Uterus (tissue), 4 donors: ENCODE data around the gene SYTL4. TPM values are rescaled to one million over a fixed set of nuclear protein-coding genes. Genes with fewer than 3 reads are reported as not detected.
"Not testable (repeated sequence)": the region's sequence is repeated elsewhere in the genome, so short reads cannot be mapped to it uniquely, and the experiment has no call there.

Experiments
- DNase-seq, 2 donors: peaks; one replicate each; pipeline ENCODE4 v3.0.0-alpha.2; 2019 to 2020
- H3K27ac ChIP-seq, 2 donors: fragments of 200-600 bp; sonication (generic); 1 replicate in 1 of 2; 2 replicates in 1 of 2; pipeline ENCODE4 v1.5.1; 2016 to 2018
- H3K27me3 ChIP-seq, 2 donors: fragments of 200-600 bp; sonication (generic); one replicate each; pipeline ENCODE4 v1.5.1; 2018 to 2019; ENCODE audit warnings: control low read depth in 1 of 2
- H3K36me3 ChIP-seq, 2 donors: fragments of 200-600 bp; sonication (generic); one replicate each; pipeline ENCODE4 v1.5.1; 2019; ENCODE audit warnings: control low read depth in 1 of 2
- H3K4me1 ChIP-seq, 2 donors: fragments of 200-600 bp; sonication (generic); one replicate each; pipeline ENCODE4 v1.5.1; 2018 to 2019; ENCODE audit warnings: control low read depth in 1 of 2
- H3K4me3 ChIP-seq, 2 donors: fragments of 200-600 bp; sonication (generic); 1 replicate in 1 of 2; 2 replicates in 1 of 2; pipeline ENCODE4 v1.5.1; 2018 to 2019; ENCODE audit warnings: mild to moderate bottlenecking in 1 of 2
- H3K9me3 ChIP-seq, 2 donors: fragments of 200-600 bp; sonication (generic); one replicate each; pipeline ENCODE4 v1.5.1; 2019; ENCODE audit warnings: control low read depth in 1 of 2
- POLR2A ChIP-seq, 2 donors: fragments of 450-650 bp; IDR thresholded peaks; one replicate each; pipeline ENCODE4 v1.6.1; 2016; ENCODE audit warnings: antibody characterized with exemption in 2 of 2, mild to moderate bottlenecking in 1 of 2, moderate library complexity in 1 of 2
- intact Hi-C: fragments of 100-400 bp; cut with DNase I; formaldehyde crosslinking; loops from one replicate; pipeline ENCODE4 v1.15.1; 2023; ENCODE audit warnings: low total_unique reads
- total RNA-seq, 4 donors: library from RNA; depleted of rRNA in 3 of 4; stranded (reverse); fragments of >200 nt in 3 of 4; gene quantifications; one replicate each; pipeline versions ENCODE4 v1.1.0 to v1.2.4, GENCODE V29; 2014 to 2023
- TF ChIP-seq, protein P1 (sequence below), 4 experiments: fragments of 200-600 bp in 2 of 4; fragments of 450-650 bp in 2 of 4; sonication (generic) in 2 of 4; IDR thresholded peaks; one replicate each; pipeline ENCODE4 v1.5.1; 2016 to 2019; ENCODE audit warnings: antibody characterized with exemption in 4 of 4, mild to moderate bottlenecking in 2 of 4, moderate library complexity in 1 of 4
- donor health status: DM: yes; HTN: yes; CAD: no.

The SYTL4 gene
- 100 to 1,000 TPM in 1 of 4 donors, 10 to 100 TPM in 3; 48.0 to 169 (median 83.8) TPM for total RNA-seq

- intact Hi-C loops = no loop called here
- H3K27ac ChIP-seq = peak within 1 kb of the TSS; percentile 90 to 91
- no peaks in the 10 kb centered on the region for H3K27me3 ChIP-seq
- H3K4me1 ChIP-seq = no peaks in the 10 kb centered on the region
- no peaks in the 10 kb centered on the region for H3K9me3 ChIP-seq
- H3K4me3 ChIP-seq = peak within 1 kb of the TSS; percentile 59 to 68
- H3K36me3 ChIP-seq = no peaks in the 10 kb centered on the region
- DNase-seq = peak; percentile 63 to 66
- TF ChIP-seq, protein P1, sequence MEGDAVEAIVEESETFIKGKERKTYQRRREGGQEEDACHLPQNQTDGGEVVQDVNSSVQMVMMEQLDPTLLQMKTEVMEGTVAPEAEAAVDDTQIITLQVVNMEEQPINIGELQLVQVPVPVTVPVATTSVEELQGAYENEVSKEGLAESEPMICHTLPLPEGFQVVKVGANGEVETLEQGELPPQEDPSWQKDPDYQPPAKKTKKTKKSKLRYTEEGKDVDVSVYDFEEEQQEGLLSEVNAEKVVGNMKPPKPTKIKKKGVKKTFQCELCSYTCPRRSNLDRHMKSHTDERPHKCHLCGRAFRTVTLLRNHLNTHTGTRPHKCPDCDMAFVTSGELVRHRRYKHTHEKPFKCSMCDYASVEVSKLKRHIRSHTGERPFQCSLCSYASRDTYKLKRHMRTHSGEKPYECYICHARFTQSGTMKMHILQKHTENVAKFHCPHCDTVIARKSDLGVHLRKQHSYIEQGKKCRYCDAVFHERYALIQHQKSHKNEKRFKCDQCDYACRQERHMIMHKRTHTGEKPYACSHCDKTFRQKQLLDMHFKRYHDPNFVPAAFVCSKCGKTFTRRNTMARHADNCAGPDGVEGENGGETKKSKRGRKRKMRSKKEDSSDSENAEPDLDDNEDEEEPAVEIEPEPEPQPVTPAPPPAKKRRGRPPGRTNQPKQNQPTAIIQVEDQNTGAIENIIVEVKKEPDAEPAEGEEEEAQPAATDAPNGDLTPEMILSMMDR (IDR thresholded peaks at IDR 0.05) = no peak
- TF ChIP-seq POLR2A (IDR thresholded peaks at IDR 0.05) = peak in 1 of 2 donors; percentile 51
Observed at GRCh38 chrX:100731441-100732281, at the start of gene SYTL4. Gene SYTL4 (minus strand): TSS chrX:100732121. CDS start chrX:100702037, 30,084 bp downstream.

DNA sequence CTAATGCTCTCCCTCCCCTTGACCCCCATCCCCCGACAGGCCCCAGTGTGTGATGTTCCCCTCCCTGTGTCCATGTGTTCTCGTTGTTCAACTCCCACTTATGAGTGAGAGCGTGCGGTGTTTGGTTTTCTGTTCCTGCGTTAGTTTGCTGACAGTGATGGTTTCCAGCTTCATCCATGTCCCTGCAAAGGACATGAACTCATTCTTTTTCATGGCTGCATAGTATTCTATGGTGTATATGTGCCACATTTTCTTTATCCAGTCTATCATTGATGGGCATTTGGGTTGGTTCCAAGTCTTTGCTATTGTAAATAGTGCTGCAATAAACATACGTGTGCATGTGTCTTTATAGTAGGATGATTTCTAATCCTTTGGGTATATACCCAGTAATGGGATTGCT lies 37.5 kb upstream of the SYTL4 start:
- intact Hi-C loops = loop anchor here (5.0 kb wide), 1 partner anchor 82 kb away; no protein-coding TSS in a partner anchor
- H3K9me3 ChIP-seq, H3K4me1 ChIP-seq, H3K27ac ChIP-seq, H3K36me3 ChIP-seq, DNase-seq, H3K27me3 ChIP-seq, H3K4me3 ChIP-seq: not testable (repeated sequence)

GRCh38 chrX:100768679-100769338 lies 36.9 kb upstream of the SYTL4 start:
- Histone ChIP-seq H3K36me3 (no peaks in the 10 kb centered on the region), H3K4me1 (no peaks in the 10 kb centered on the region), H3K27me3 (no peaks in the 10 kb centered on the region), H3K9me3 (no peaks in the 10 kb centered on the region), H3K27ac (no peak overlapping the region), H3K4me3 (no peak overlapping the region)
- TF ChIP-seq POLR2A (IDR thresholded peaks at IDR 0.05) = no peak
- TF ChIP-seq, protein P1 (IDR thresholded peaks at IDR 0.05) = peak; percentile 97 to 99 (median 98)
- intact Hi-C loops = loop anchor here (5.0 kb wide), 1 partner anchor 82 kb away; no protein-coding TSS in a partner anchor
- peak; percentile 81 to 90 for DNase-seq

DNA sequence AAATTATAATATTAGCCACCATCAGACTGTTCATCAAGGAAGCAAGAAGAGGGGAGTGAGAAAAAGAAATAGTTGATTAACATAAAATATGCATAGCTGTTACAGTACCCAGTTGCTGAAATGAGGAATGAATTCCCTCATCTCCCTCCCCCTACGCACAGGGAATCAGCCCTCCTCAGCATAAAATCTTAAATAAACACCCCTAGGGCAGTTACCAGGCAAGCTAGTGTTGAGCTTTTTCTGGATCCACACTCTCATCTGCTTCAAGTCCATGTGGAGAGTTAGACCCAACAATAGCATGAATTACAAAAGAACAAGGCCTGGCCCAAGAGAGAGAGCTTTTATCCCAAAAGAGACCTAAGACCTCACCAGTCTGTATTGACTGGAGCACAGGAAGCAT lies 19.0 kb upstream of the SYTL4 start:
- no peak for DNase-seq
- H3K36me3 ChIP-seq = no peaks in the 10 kb centered on the region
- H3K27ac ChIP-seq = peak overlapping the region in 1 of 2 donors; percentile 4
- peaks cover 0 to 7% of the 10 kb centered on the region in 2 donors for H3K4me1 ChIP-seq
- H3K9me3 ChIP-seq = no peaks in the 10 kb centered on the region
- intact Hi-C loops = no loop called here
- TF ChIP-seq, protein P1 (IDR thresholded peaks at IDR 0.05) = no peak
- no peak for TF ChIP-seq POLR2A (IDR thresholded peaks at IDR 0.05)
- no peak overlapping the region for H3K4me3 ChIP-seq
- no peaks in the 10 kb centered on the region for H3K27me3 ChIP-seq

GRCh38 chrX:100748108-100748507 lies 16.2 kb upstream of the SYTL4 start:
- H3K27ac ChIP-seq = peak overlapping the region; percentile 77 to 78
- intact Hi-C loops = no loop called here

More at GRCh38 chrX:100748108-100748507, 16.2 kb upstream of the SYTL4 start:
- Histone ChIP-seq H3K27me3 (no peaks in the 10 kb centered on the region), H3K9me3 (no peaks in the 10 kb centered on the region), H3K4me1 (peaks cover 0 to 7% of the 10 kb centered on the region in 2 donors), H3K36me3 (no peaks in the 10 kb centered on the region), H3K4me3 (no peak overlapping the region)
- no peak for DNase-seq
- TF ChIP-seq, protein P1 (IDR thresholded peaks at IDR 0.05) = no peak
- no peak for TF ChIP-seq POLR2A (IDR thresholded peaks at IDR 0.05)
